ENCODE measurements around the gene PPP1R14D.

The PPP1R14D gene

DNA sequence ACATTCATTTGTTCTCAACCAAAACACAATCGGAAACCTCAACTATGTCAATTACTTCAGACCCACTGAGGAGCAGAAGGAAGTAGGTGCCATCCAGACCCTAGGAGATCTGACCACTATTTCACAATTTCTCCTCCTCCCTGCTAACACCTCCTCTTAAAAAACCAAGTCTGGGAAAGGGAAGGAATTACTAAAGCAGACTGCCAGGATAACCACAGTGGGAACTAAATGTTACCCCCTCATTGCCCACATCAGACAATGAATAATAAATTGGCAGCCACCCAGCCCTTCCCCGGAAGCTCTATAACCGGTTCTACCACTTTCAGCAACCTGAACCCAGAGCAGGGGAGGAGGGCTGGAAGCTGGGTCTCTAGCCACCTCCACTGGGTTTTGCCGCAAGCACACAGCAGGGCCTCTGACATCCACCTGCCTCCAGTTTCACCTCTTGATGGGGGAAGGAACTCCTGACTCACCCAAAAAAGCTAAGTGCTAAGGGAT lies 41.1 kb downstream of the PPP1R14D start:
- Mint-ChIP-seq H3K27ac (no peak overlapping the region), H3K9me3 (no peaks in the 10 kb centered on the region), H3K4me1 (peaks cover 16% of the 10 kb centered on the region), H3K4me3 (no peak overlapping the region), H3K27me3 (no peaks in the 10 kb centered on the region), H3K36me3 (no peaks in the 10 kb centered on the region)
- no peak for ATAC-seq

- Mint-ChIP-seq H3K9me3 (no peaks in the 10 kb centered on the region), H3K27me3 (no peaks in the 10 kb centered on the region), H3K36me3 (no peaks in the 10 kb centered on the region), H3K27ac (no peak overlapping the region), H3K4me1 (peaks cover 17% of the 10 kb centered on the region), H3K4me3 (no peak overlapping the region)
- ATAC-seq, result no peak
Observed at GRCh38 chr15:40785814-40786213, 42.7 kb downstream of the PPP1R14D start.

DNA sequence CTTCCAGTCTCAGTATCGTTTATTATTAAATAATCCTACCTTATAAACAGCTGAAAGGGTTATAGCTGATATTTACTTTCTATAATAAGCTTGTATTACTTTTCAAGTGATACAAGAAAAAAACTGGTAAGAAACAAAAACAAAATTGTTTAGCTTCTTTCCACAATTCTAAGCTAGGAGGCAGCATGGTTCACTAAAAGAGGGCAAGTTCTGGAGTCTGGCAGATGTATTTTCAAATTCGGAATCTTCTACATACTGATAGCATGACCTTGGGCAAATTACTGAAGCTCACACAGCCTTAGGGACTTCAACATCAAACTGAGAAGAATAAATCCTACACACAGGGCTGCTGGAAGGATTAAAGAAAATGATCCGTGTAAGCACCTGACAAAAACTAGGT lies 43.3 kb downstream of the PPP1R14D start:
- ATAC-seq, result no peak
- peaks cover 17% of the 10 kb centered on the region for H3K4me1 Mint-ChIP-seq
- no peak overlapping the region for H3K4me3 Mint-ChIP-seq

GRCh38 chr15:40782609-40783227 lies 45.8 kb downstream of the PPP1R14D start:
- H3K36me3 Mint-ChIP-seq, result peaks cover 8% of the 10 kb centered on the region
- H3K9me3 Mint-ChIP-seq, result no peaks in the 10 kb centered on the region
- no peak overlapping the region for H3K4me3 Mint-ChIP-seq
- H3K4me1 Mint-ChIP-seq, result peaks cover 11% of the 10 kb centered on the region
- no peaks in the 10 kb centered on the region for H3K27me3 Mint-ChIP-seq
- ATAC-seq, result peak; percentile 97
- peak overlapping the region; percentile 50 for H3K27ac Mint-ChIP-seq

More for the DNA sequence above, 43.3 kb downstream of the PPP1R14D start:
- Mint-ChIP-seq H3K27me3 (no peaks in the 10 kb centered on the region), H3K27ac (no peak overlapping the region), H3K9me3 (no peaks in the 10 kb centered on the region), H3K36me3 (no peaks in the 10 kb centered on the region)

- peaks cover 2% of the 10 kb centered on the region for H3K4me1 Mint-ChIP-seq
- H3K27ac Mint-ChIP-seq, result no peak overlapping the region
- H3K27me3 Mint-ChIP-seq, result no peaks in the 10 kb centered on the region
- H3K9me3 Mint-ChIP-seq, result no peaks in the 10 kb centered on the region
- no peak overlapping the region for H3K4me3 Mint-ChIP-seq
- no peak for ATAC-seq
- H3K36me3 Mint-ChIP-seq, result peaks cover 51% of the 10 kb centered on the region
Observed at GRCh38 chr15:40776537-40777141, 51.9 kb downstream of the PPP1R14D start.

GRCh38 chr15:40775740-40776536 lies 52.6 kb downstream of the PPP1R14D start:
- H3K9me3 Mint-ChIP-seq, result no peaks in the 10 kb centered on the region
- no peak overlapping the region for H3K4me3 Mint-ChIP-seq
- no peaks in the 10 kb centered on the region for H3K27me3 Mint-ChIP-seq
- ATAC-seq, result no peak
- H3K4me1 Mint-ChIP-seq, result peaks cover 9% of the 10 kb centered on the region
- peaks cover 58% of the 10 kb centered on the region for H3K36me3 Mint-ChIP-seq
- no peak overlapping the region for H3K27ac Mint-ChIP-seq

DNA sequence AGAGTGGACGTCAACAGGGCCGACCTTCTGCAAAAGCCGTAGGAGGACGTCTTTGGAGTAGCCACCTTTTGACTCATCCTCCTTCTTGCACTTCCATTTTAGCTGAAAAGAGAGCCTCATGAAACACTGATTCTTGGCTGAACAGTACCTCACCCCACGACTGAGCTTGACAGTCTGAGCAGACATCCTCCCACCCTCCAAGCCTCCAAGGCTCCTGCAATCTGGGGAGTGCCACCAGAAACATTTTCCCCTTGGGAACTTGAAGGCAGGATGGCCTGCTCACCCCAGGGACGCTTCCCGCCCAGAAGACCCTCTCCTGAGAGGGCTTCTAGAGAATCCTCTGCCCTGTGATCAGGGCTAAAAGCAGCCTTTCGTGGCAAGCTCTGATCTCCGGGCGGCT lies 53.5 kb downstream of the PPP1R14D start:
- Mint-ChIP-seq H3K27me3 (no peaks in the 10 kb centered on the region), H3K4me3 (no peak overlapping the region), H3K27ac (no peak overlapping the region), H3K36me3 (peaks cover 61% of the 10 kb centered on the region), H3K4me1 (peaks cover 18% of the 10 kb centered on the region), H3K9me3 (no peaks in the 10 kb centered on the region)
- ATAC-seq, result no peak

GRCh38 chr15:40773902-40774301 lies 54.6 kb downstream of the PPP1R14D start:
- Mint-ChIP-seq H3K36me3 (peaks cover 53% of the 10 kb centered on the region), H3K27ac (no peak overlapping the region)

DNA sequence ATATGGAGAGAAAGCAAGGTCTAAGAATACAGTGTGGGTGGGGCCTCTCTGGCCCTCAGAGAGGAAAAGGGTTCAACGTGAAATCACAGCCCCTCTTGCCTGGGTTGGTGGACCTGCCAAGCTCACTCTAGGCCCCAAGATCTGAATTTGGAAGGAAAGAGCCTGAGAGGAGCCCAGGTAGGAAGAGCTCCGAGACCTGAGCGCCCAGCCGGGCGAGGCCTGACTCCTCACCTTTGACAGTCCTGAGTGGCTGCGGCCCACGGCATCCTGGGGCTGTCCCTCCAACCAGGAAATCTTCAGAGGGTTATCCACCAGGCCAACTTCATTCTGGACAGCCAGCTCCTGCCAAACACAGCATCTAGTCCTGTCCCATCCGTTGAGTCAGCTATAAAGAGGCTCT lies 55.0 kb downstream of the PPP1R14D start:
- no peaks in the 10 kb centered on the region for H3K27me3 Mint-ChIP-seq
- H3K4me3 Mint-ChIP-seq, result no peak overlapping the region
- ATAC-seq, result no peak
- no peak overlapping the region for H3K27ac Mint-ChIP-seq
- H3K4me1 Mint-ChIP-seq, result peaks cover 33% of the 10 kb centered on the region
- H3K36me3 Mint-ChIP-seq, result peaks cover 52% of the 10 kb centered on the region
- no peaks in the 10 kb centered on the region for H3K9me3 Mint-ChIP-seq

More at GRCh38 chr15:40773902-40774301, 54.6 kb downstream of the PPP1R14D start:
- no peak for ATAC-seq
- Mint-ChIP-seq H3K9me3 (no peaks in the 10 kb centered on the region), H3K4me3 (no peak overlapping the region), H3K27me3 (no peaks in the 10 kb centered on the region), H3K4me1 (peaks cover 29% of the 10 kb centered on the region)

DNA sequence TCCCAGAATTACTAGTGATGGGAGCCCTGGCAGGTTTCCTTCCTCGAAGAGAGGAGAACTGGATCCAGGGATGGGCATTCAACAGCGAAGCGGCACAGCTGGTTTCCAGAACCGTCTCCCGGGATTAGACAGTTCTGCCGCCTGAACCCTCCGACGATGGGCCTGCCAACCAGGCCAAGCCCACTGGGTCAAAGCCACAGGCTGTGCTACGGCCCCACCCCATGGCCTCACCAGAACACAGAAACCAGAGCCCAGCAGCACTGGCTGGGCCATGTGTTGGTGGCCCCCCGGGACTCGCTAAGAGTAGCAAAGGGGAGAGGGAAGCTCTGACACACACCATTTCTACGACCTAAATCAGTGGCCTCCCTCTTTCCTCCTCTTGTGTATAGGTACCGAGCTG lies 56.5 kb downstream of the PPP1R14D start:
- Mint-ChIP-seq H3K4me1 (peaks cover 37% of the 10 kb centered on the region), H3K4me3 (no peak overlapping the region), H3K27me3 (no peaks in the 10 kb centered on the region), H3K27ac (peak overlapping the region; percentile 5), H3K9me3 (no peaks in the 10 kb centered on the region), H3K36me3 (peaks cover 50% of the 10 kb centered on the region)
- ATAC-seq, result no peak

DNA sequence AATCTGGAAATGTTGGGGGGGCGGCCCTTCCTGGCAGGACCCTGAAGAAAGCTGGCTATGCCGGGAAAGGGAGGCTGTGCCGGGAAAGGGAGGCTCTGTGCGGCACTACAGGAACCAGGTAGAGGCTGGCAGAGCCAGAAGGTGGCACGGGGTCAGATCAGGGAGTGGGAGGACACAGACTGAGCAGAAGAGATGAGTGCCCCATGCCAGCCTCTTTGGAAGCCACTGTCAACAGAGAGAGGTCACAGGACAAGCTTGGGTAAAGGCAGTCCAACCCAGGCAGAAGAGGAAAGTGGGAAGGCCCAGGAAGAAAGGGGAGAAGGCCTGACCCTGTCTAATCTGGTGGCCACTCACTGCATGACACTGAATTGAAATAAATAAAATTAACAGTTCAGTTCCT lies 57.3 kb downstream of the PPP1R14D start:
- Mint-ChIP-seq H3K27me3 (no peaks in the 10 kb centered on the region), H3K4me1 (peaks cover 40% of the 10 kb centered on the region), H3K27ac (no peak overlapping the region), H3K9me3 (no peaks in the 10 kb centered on the region), H3K36me3 (peaks cover 42% of the 10 kb centered on the region), H3K4me3 (no peak overlapping the region)
- ATAC-seq, result no peak

DNA sequence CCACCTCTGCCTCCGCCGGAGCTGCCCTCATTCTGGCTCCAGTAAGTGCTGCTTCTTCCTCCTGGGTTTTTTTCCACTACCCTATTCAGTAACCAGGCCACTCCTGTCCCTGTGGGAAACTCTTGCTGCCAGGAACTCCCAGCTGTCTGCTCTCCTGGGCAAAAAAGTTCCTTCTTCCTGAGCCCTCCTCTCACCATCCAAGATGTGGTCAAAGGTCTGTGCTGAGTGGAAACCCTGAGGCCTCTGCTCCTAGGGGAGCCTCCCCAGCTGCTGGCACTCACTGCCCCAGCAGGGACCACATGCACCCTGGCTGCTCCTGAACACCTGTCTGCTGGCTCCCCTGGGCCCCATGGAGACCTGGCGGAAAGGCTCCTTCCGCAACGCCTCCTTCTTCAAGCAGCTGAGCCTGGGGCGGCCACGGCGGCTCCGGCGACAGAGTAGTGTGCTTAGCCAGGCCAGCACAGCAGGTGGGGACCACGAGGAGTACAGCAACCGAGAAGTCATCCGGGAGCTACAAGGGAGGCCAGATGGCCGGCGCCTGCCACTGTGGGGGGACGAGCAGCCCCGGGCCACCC lies 58.3 kb downstream of the PPP1R14D start:
- Mint-ChIP-seq H3K4me1 (peaks cover 50% of the 10 kb centered on the region), H3K27me3 (no peaks in the 10 kb centered on the region), H3K4me3 (peak overlapping the region; percentile 69), H3K9me3 (no peaks in the 10 kb centered on the region), H3K36me3 (peaks cover 32% of the 10 kb centered on the region), H3K27ac (peak overlapping the region; percentile 93)
- ATAC-seq, result no peak

DNA sequence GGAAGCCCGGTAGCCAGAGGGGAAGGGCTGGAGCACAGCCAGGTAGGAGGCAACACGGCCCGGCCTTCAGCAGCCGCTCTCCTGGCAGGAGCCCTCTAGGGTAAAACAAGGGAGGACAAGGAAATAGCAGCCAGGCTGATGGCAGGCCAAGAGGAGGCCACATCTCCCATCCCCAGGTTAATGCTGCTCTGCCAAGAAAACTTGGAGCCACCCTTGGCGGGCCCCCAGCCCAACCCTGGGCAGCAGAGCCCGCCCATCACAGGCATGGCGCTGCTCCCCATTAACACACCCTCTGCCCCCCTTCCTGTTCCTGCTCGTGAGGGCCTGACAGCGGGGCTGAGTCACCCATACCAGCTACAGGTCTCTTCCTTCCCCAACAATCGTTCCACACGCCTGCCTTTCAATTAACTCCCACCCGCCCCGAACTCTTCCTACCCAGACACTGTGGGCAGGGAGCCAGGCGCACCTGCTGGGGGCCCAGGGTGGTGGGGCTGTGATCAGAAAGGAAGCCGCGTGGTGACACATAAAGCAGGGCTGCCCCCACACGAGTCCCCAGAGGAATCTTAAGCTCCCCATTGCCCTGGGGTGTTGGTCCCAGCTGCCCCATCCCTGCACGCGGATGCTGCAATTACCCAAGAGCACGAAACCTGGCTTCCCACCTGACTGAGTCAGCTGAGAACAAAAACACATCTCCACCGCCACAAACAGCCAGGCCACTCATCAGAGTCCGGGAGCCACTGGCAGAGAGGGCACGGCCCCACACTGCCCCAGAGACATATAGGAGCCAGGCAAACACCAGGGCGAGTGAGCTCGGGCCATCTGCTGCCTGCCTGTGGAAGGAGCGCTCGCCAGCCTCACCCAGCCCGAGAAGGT lies 59.0 kb downstream of the PPP1R14D start, which contains the start of gene C15orf62:
Gene C15orf62 (plus strand): TSS at position 707 of the 873 bp plus-strand sequence. CDS start 516 bp downstream, outside the sequence.
- Mint-ChIP-seq H3K4me1 (peaks cover 58% of the 10 kb centered on the region), H3K27me3 (no peaks in the 10 kb centered on the region), H3K9me3 (no peaks in the 10 kb centered on the region), H3K4me3 (peak within 1 kb of the TSS; percentile 69), H3K36me3 (peaks cover 26% of the 10 kb centered on the region), H3K27ac (peak within 1 kb of the TSS; percentile 93)
- peak; percentile 92 for ATAC-seq

GRCh38 chr15:40768521-40769273 lies 59.8 kb downstream of the PPP1R14D start:
- ATAC-seq, result peak; percentile 31
- Mint-ChIP-seq H3K27me3 (no peaks in the 10 kb centered on the region), H3K4me3 (peak overlapping the region; percentile 69), H3K4me1 (peaks cover 66% of the 10 kb centered on the region), H3K9me3 (no peaks in the 10 kb centered on the region), H3K27ac (peak overlapping the region; percentile 93), H3K36me3 (peaks cover 18% of the 10 kb centered on the region)
